CD8-positive, alpha-beta memory T cell (primary cell): ENCODE measurements around the gene C21orf58. TPM values are rescaled to one million over a fixed set of nuclear protein-coding genes. Genes with fewer than 3 reads are reported as not detected.
A peak's percentile ranks its signal among the peaks of the same experiment; 100 is the strongest.

Experiments
- CTCF ChIA-PET: fragments of 350-600 bp; sonication (Branson Sonifier 250); formaldehyde crosslinking; loops from one replicate; lab custom pipeline; 2021; ENCODE audit warnings: antibody characterized with exemption; lab: Charles Lee
- POLR2A ChIA-PET: fragments of 350-600 bp; sonication (Branson Sonifier 250); formaldehyde crosslinking; loops from one replicate; lab custom pipeline; 2021; ENCODE audit warnings: antibody characterized with exemption; lab: Charles Lee
- DNase-seq, 5 donors: peaks; one replicate each; pipeline versions ENCODE4 v3.0.0 to v3.0.0-alpha.2; 2020 to 2022; ENCODE audit warnings: mixed read lengths in 1 of 5
- H3K27ac ChIP-seq: one replicate; pipeline ENCODE4 v1.7.0; 2013; ENCODE audit warnings: low read depth, mild to moderate bottlenecking, low read length, moderate library complexity
- H3K27me3 ChIP-seq: 2 replicates; pipeline ENCODE4 v1.7.0; 2013; ENCODE audit warnings: low read length, mild to moderate bottlenecking; ENCODE audit not compliant: insufficient read depth, poor library complexity, severe bottlenecking
- H3K36me3 ChIP-seq: 2 replicates; pipeline ENCODE4 v1.7.0; 2013; ENCODE audit warnings: mild to moderate bottlenecking, low read length, moderate library complexity; ENCODE audit not compliant: insufficient read depth
- H3K4me1 ChIP-seq: 2 replicates; pipeline ENCODE4 v1.7.0; 2013; ENCODE audit warnings: mild to moderate bottlenecking, low read length, moderate library complexity; ENCODE audit not compliant: insufficient read depth
- H3K4me3 ChIP-seq: 2 replicates; pipeline ENCODE4 v1.7.0; 2013; ENCODE audit warnings: mild to moderate bottlenecking, low read length
- H3K9me3 ChIP-seq: 2 replicates; pipeline ENCODE4 v1.7.0; 2013; ENCODE audit warnings: mild to moderate bottlenecking, low read length
- H3K27ac Mint-ChIP-seq, 8 donors: one replicate each; pipeline ENCODE4 v1.8.0; 2020 to 2021; ENCODE audit warnings: mixed read lengths in 8 of 8, mild to moderate bottlenecking in 6 of 8, inconsistent platforms in 3 of 8, moderate library complexity in 3 of 8
- H3K27me3 Mint-ChIP-seq, 2 donors: one replicate each; pipeline ENCODE4 v1.8.0; 2020 to 2021; ENCODE audit warnings: mixed read lengths in 2 of 2, mild to moderate bottlenecking in 1 of 2, moderate library complexity in 1 of 2
- H3K36me3 Mint-ChIP-seq, 3 donors: one replicate each; pipeline ENCODE4 v1.8.0; 2020 to 2021; ENCODE audit warnings: mixed read lengths in 3 of 3, inconsistent platforms in 1 of 3, mild to moderate bottlenecking in 1 of 3
- H3K4me1 Mint-ChIP-seq, 3 donors: one replicate each; pipeline ENCODE4 v1.8.0; 2020 to 2021; ENCODE audit warnings: mixed read lengths in 3 of 3, inconsistent platforms in 1 of 3, mild to moderate bottlenecking in 1 of 3
- H3K4me3 Mint-ChIP-seq, 7 donors: one replicate each; pipeline ENCODE4 v1.8.0; 2020 to 2021; ENCODE audit warnings: mixed read lengths in 7 of 7, mild to moderate bottlenecking in 6 of 7, moderate library complexity in 4 of 7, inconsistent platforms in 2 of 7
- H3K9me3 Mint-ChIP-seq, 5 donors: one replicate each; pipeline ENCODE4 v1.8.0; 2020 to 2022; ENCODE audit warnings: mixed read lengths in 5 of 5, mild to moderate bottlenecking in 3 of 5, moderate library complexity in 2 of 5, inconsistent platforms in 1 of 5
- polyA plus RNA-seq: library from polyadenylated mRNA; unstranded; fragments of 300-500 nt; fragmentation: Illumina TruSeq; gene quantifications from one replicate; pipeline ENCODE4 v1.2.3, GENCODE V29; 2021
- total RNA-seq, 2 experiments: library from RNA; stranded (reverse); gene quantifications; one replicate each; pipeline ENCODE4 v1.2.3, GENCODE V29; 2021

The C21orf58 gene
- total and polyA plus RNA-seq, 3 experiments from 2014 or later: 0.62 to 14.5 (median 13.4) TPM

DNA sequence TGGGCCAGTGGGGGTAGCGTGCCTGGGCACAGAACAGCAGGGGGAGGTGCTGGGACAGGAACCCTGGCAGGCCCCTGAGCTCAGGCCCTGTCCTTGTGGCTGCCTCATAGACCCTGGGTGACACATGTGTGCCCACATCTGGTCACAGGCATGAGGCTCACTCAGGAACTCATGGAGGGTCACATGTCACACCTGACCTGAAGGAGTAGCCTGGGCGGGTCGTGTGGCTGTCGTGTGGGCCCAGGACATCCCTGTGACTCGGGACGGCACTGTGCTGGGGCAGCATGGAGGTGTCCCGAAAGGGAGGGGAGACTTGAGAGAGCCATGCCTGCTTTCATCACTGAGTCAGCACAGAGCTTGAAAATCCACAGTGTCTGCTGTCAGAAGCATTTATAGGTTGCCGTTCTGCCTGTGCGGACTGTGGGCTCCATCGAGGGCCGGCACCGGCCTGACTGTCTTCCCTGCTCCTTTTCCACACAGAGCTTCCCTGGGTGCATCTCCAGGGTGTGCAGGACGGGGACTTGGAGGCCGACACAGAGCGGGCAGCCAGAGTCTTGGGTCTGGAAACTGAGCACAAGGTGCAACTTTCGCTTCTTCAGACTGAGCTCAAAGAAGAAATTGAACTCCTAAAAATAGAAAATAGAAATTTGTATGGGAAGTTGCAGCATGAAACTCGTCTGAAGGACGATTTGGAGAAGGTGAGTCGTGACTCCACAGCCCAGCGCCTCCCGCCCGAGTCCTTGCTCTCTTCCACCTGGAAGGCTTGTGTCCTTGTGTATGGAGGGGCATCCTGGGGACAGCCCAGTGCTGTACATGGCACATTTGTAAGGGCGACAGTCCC is 33.0 kb upstream of the C21orf58 start:
- no peaks in the 10 kb centered on the region for H3K4me1 ChIP-seq
- no peak for DNase-seq
- H3K27me3 ChIP-seq: no peaks in the 10 kb centered on the region
- H3K27ac ChIP-seq: no peak overlapping the region
- Mint-ChIP-seq H3K27me3 (no peaks in the 10 kb centered on the region), H3K36me3 (peaks cover 9 to 81% (median 15%) of the 10 kb centered on the region in 3 donors), H3K4me1 (peaks cover 5 to 8% (median 8%) of the 10 kb centered on the region in 3 donors), H3K27ac (peak overlapping the region in 2 of 8 donors; percentile 73 to 92), H3K9me3 (no peaks in the 10 kb centered on the region), H3K4me3 (peak overlapping the region in 1 of 7 donors; percentile 52)
- POLR2A ChIA-PET: no interaction called here
- H3K36me3 ChIP-seq: peaks cover 13% of the 10 kb centered on the region
- no peaks in the 10 kb centered on the region for H3K9me3 ChIP-seq
- no peak overlapping the region for H3K4me3 ChIP-seq
- CTCF ChIA-PET: no interaction called here

DNA sequence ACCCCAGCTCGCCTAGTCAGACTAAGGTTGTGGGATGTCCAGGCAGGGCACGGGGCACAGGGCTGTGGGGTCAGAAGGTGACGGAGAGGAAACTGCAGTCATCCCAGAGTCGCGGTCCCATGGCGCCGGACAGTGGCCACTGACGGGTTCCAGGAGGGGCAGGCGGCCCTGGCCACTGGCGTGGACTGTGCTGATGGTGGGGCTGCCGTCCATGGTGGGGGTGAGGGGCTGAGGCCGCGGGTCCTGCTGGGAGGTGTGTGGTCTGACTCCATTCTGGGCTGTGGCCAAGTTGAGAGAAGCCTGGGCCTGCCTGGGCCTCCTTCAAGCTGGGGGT is 32.3 kb upstream of the C21orf58 start:
- Mint-ChIP-seq H3K4me3 (no peak overlapping the region), H3K36me3 (peaks cover 5 to 82% (median 16%) of the 10 kb centered on the region in 3 donors), H3K27ac (no peak overlapping the region), H3K9me3 (no peaks in the 10 kb centered on the region), H3K27me3 (no peaks in the 10 kb centered on the region), H3K4me1 (peaks cover 3 to 5% (median 5%) of the 10 kb centered on the region in 3 donors)
- Histone ChIP-seq H3K27ac (no peak overlapping the region), H3K4me1 (no peaks in the 10 kb centered on the region), H3K4me3 (no peak overlapping the region), H3K27me3 (no peaks in the 10 kb centered on the region), H3K9me3 (no peaks in the 10 kb centered on the region), H3K36me3 (peaks cover 18% of the 10 kb centered on the region)
- POLR2A ChIA-PET: no interaction called here
- DNase-seq: no peak
- CTCF ChIA-PET: no interaction called here

DNA sequence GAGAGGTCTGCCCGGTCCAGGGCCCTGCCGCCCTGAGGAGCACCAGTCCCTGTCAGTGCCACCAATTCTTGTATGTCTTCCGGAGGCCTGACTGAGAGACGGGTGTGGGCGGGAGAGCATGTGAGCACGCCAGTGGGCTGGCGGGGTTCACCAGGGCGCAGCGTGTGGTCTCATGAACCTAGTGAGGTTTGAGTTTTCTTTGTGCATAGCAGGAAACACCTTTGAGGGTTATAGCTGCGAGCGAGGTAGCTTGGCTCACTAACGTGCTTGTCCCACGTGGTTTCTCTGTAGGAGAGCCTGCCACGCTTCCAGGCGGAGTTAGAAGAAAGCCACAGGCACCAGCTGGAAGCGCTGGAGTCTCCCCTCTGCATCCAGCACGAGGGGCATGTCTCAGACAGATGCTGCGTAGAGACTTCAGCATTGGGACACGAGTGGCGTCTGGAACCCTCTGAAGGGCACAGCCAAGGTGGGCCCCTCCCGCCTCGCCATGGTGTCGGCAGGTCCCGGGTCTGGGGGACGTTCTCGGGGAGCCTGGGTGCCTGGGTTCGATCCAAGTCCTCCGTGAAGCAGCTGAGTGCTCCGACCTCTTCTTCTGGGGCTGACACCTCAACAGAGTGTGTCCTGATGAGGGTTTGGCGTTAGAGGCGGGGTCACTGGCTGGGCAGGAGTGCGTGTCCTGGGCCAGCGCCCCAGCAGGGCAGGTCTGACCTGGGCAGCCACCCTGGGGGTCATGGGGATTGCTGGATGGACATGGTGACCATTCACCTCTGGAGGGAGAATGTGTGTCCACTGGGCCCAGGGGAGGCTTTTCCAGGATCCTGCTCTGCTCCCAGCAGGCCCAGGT is 31.7 kb upstream of the C21orf58 start:
- no peaks in the 10 kb centered on the region for H3K9me3 ChIP-seq
- Mint-ChIP-seq H3K36me3 (peaks cover 5 to 84% (median 13%) of the 10 kb centered on the region in 3 donors), H3K9me3 (no peaks in the 10 kb centered on the region), H3K4me1 (peaks cover 3 to 5% (median 5%) of the 10 kb centered on the region in 3 donors), H3K27me3 (no peaks in the 10 kb centered on the region), H3K4me3 (peak overlapping the region in 3 of 7 donors; percentile 2 to 53 (median 25)), H3K27ac (peak overlapping the region in 7 of 8 donors; percentile 29 to 84 (median 66))
- H3K27ac ChIP-seq: no peak overlapping the region
- H3K4me3 ChIP-seq: no peak overlapping the region
- peaks cover 24% of the 10 kb centered on the region for H3K36me3 ChIP-seq
- H3K4me1 ChIP-seq: no peaks in the 10 kb centered on the region
- no peaks in the 10 kb centered on the region for H3K27me3 ChIP-seq
- CTCF ChIA-PET: no interaction called here
- DNase-seq: peak in 3 of 5 donors; percentile 40 to 61 (median 55)
- POLR2A ChIA-PET: no interaction called here

DNA sequence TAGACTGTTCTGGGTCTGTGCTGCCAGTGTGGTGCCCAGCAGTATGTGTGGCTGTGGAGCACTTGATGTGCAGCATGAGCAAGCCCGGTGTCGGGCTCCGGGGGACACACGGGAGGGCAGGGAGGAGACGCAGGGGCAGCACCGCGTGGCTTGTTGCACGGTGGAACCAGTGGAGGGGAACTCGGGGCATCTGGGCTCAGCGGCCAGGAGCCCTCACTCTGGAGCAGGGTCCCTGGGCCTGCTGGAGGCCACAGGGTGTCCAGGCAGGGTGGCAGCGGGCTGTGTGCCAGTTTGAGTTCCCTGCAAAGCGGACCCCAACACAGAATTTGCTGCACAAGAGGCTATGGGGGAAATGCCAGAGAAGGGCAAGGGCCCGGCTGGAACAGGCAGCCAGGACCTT is 30.8 kb upstream of the C21orf58 start:
- Mint-ChIP-seq H3K27ac (peak overlapping the region in 1 of 8 donors; percentile 78), H3K36me3 (peaks cover 5 to 89% (median 17%) of the 10 kb centered on the region in 3 donors), H3K27me3 (no peaks in the 10 kb centered on the region), H3K9me3 (no peaks in the 10 kb centered on the region), H3K4me1 (peaks cover 3 to 5% (median 5%) of the 10 kb centered on the region in 3 donors), H3K4me3 (no peak overlapping the region)
- no peak overlapping the region for H3K4me3 ChIP-seq
- ChIA-PET POLR2A (no interaction called here), CTCF (no interaction called here)
- H3K36me3 ChIP-seq: peaks cover 31% of the 10 kb centered on the region
- no peak overlapping the region for H3K27ac ChIP-seq
- H3K4me1 ChIP-seq: no peaks in the 10 kb centered on the region
- no peaks in the 10 kb centered on the region for H3K27me3 ChIP-seq
- H3K9me3 ChIP-seq: no peaks in the 10 kb centered on the region
- no peak for DNase-seq

DNA sequence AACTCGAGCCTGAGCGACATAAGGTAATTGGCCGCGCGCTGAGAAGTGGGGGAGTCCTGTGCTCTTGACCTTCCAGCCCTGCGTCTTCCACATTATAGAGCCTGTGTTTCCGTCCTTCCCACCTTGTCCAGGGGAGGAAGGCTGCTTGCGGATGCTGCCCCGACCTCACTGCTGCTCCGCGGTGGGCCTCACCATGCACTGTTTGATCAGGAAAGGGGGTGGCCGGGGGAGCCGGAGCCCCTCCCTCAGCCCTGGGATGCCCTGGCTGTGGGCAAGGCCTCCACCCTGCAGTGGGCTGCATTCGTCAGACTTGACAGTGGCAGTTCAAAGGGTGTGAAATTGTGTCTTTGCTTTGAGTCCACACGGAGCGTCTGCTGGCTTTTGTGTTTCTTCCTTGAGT is 30.4 kb upstream of the C21orf58 start:
- Mint-ChIP-seq H3K27ac (no peak overlapping the region), H3K4me3 (no peak overlapping the region), H3K9me3 (no peaks in the 10 kb centered on the region), H3K36me3 (peaks cover 6 to 92% (median 18%) of the 10 kb centered on the region in 3 donors), H3K27me3 (no peaks in the 10 kb centered on the region), H3K4me1 (peaks cover 3 to 5% (median 5%) of the 10 kb centered on the region in 3 donors)
- ChIA-PET CTCF (no interaction called here), POLR2A (no interaction called here)
- no peak overlapping the region for H3K27ac ChIP-seq
- H3K4me3 ChIP-seq: no peak overlapping the region
- H3K27me3 ChIP-seq: no peaks in the 10 kb centered on the region
- H3K4me1 ChIP-seq: no peaks in the 10 kb centered on the region
- peaks cover 36% of the 10 kb centered on the region for H3K36me3 ChIP-seq
- DNase-seq: no peak
- no peaks in the 10 kb centered on the region for H3K9me3 ChIP-seq

DNA sequence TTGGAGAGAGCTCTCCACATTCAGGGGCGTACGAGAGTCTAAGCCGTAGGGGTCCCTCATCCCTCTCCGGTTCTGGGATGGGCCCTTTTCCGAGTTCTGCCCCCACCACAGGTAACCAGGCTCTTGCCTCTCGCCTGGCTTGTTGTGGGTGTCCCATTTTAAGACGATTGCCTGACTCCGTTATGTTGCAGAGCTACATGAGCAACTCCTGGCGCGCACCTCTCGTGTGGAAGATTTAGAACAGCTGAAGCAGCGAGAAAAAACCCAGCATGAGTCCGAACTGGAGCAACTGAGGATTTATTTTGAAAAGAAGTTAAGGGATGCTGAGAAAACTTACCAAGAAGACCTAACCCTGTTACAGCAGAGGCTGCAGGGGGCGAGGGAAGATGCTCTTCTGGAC is 29.2 kb upstream of the C21orf58 start:
- ChIA-PET CTCF (no interaction called here), POLR2A (no interaction called here)
- H3K4me1 Mint-ChIP-seq: peaks cover 3 to 5% (median 5%) of the 10 kb centered on the region in 3 donors
- Histone ChIP-seq H3K4me1 (no peaks in the 10 kb centered on the region), H3K9me3 (no peaks in the 10 kb centered on the region), H3K27me3 (no peaks in the 10 kb centered on the region), H3K36me3 (peaks cover 40% of the 10 kb centered on the region), H3K4me3 (no peak overlapping the region), H3K27ac (no peak overlapping the region)
- no peak for DNase-seq
- no peaks in the 10 kb centered on the region for H3K27me3 Mint-ChIP-seq
- H3K27ac Mint-ChIP-seq: peak overlapping the region in 1 of 8 donors; percentile 32
- H3K9me3 Mint-ChIP-seq: no peaks in the 10 kb centered on the region
- H3K36me3 Mint-ChIP-seq: peaks cover 9 to 93% (median 18%) of the 10 kb centered on the region in 3 donors
- H3K4me3 Mint-ChIP-seq: no peak overlapping the region

DNA sequence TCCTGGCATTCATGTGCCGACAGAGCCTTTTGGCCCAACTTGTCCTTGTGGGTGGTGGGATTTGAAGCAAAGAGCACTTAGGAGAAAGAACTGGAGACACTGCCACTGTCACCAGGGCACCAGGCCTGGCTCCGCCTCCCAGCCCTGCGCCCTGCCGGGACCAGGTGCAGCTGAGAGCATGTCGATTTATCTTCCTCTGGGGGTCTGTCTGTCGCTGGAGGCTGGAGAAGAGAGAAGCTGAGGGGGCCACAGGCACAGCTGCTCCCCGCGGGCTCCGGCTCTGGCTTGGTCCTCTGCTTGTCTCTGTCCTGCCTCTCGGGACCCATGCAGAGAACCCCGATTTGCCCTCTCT is 28.5 kb upstream of the C21orf58 start:
- no peaks in the 10 kb centered on the region for H3K9me3 ChIP-seq
- ChIA-PET CTCF (no interaction called here), POLR2A (interaction anchor here (0.6 kb wide), 1 partner anchor 29 kb away, joined by 3 read pairs; no protein-coding TSS in a partner anchor)
- no peak for DNase-seq
- no peaks in the 10 kb centered on the region for H3K27me3 Mint-ChIP-seq
- no peak overlapping the region for H3K4me3 ChIP-seq
- H3K36me3 Mint-ChIP-seq: peaks cover 9 to 93% (median 19%) of the 10 kb centered on the region in 3 donors
- no peak overlapping the region for H3K27ac ChIP-seq
- H3K36me3 ChIP-seq: peaks cover 43% of the 10 kb centered on the region
- no peak overlapping the region for H3K4me3 Mint-ChIP-seq
- no peaks in the 10 kb centered on the region for H3K27me3 ChIP-seq
- no peaks in the 10 kb centered on the region for H3K4me1 ChIP-seq
- H3K4me1 Mint-ChIP-seq: peaks cover 3 to 5% (median 5%) of the 10 kb centered on the region in 3 donors
- no peak overlapping the region for H3K27ac Mint-ChIP-seq
- no peaks in the 10 kb centered on the region for H3K9me3 Mint-ChIP-seq
